ENCODE results near the gene GFRA1.
"Not testable (repeated sequence)": the region's sequence is repeated elsewhere in the genome, so short reads cannot be mapped to it uniquely, and the experiment has no call there.

The GFRA1 gene

GRCh38 chr10:116071453-116072148 is 201.4 kb downstream of the GFRA1 start:
- DNase-seq = no peak

- no peak for DNase-seq
Measured at GRCh38 chr10:116070743-116071320, 202.2 kb downstream of the GFRA1 start.

DNA sequence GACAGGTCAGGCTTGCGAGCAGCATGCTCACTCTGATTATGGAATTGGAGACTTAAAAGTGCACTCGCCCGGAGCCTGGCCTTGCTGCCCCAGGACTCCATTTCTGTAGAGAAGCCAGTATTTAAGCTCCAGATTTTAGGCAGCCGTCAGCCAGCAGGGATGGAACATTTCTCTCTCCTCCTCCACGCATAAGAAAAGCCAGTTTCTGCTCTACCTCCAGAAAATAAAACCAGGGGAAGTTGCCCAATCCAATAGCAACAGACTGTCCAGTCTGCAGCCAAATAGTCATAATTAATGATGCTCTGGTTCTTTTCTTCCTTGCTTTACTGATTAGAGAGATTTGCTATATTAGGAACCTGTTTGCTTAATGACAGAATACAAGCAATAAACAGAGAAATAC is 203.2 kb downstream of the GFRA1 start:
- no peak for DNase-seq

- DNase-seq = no peak
Measured at GRCh38 chr10:116067825-116068224, 205.2 kb downstream of the GFRA1 start.

- DNase-seq = no peak
Measured at GRCh38 chr10:116063107-116063506, 209.9 kb downstream of the GFRA1 start.

DNA sequence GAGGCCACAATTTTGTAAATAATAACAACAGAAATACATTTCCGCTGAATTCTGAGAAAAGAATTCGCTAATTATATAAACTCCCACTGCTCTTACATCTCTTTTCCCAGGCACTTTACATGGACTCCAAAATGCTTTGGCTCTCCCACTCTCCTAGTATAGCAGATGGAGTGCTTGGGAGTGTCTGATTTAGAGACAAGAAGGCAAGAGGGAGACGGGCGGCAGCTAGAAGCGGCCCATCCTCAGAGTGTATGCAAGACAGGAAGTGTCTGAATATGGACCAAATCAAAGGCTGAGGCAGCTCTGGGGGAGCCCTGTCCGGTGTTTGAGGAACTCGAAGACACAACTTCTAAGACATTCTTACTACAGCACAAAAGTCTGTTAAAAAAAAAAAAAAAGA is 212.1 kb downstream of the GFRA1 start:
- no peak for DNase-seq

- DNase-seq = no peak
Measured at GRCh38 chr10:116059320-116059719, 213.7 kb downstream of the GFRA1 start.

DNA sequence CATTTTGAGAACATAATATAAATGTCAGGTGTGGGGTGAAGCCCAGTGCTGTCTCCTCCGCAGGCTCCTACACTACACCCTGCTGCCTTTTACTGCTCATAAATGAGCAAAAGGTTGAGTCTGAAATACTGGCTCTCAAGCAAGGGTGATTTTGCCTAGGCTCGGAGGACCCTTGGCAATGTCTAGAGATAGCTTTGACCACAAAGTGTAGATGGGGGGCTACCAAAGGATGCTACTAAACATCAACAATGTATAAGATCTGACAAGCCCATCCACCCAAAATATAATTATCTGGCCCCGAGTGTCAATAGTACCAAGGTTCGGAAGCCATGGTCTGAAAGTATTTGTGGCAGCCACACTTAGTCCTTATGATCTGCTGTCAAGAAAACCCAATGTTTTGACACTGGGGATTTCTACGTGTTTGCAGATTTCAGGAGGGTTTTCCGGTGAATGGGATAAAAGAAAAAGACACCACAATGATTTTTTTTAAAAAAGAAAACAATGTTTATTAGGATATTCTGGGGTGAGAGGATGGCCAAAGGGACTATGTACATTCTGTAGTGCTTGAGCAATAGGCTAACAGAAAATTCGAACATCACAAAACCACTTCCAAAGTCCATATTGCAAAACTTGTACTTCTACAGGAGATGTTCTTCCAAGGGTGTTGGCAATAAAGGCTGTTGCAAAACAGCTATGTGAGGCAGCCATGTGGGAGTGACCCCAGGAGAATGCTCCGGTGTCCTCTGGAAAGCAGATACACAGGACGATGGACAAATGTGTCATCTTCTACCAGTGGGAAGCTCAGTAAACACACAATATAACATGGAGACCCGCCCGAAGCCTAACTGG is 216.3 kb downstream of the GFRA1 start:
- no peak for DNase-seq

GRCh38 chr10:116055917-116056252 is 217.1 kb downstream of the GFRA1 start:
- no peak for DNase-seq

DNA sequence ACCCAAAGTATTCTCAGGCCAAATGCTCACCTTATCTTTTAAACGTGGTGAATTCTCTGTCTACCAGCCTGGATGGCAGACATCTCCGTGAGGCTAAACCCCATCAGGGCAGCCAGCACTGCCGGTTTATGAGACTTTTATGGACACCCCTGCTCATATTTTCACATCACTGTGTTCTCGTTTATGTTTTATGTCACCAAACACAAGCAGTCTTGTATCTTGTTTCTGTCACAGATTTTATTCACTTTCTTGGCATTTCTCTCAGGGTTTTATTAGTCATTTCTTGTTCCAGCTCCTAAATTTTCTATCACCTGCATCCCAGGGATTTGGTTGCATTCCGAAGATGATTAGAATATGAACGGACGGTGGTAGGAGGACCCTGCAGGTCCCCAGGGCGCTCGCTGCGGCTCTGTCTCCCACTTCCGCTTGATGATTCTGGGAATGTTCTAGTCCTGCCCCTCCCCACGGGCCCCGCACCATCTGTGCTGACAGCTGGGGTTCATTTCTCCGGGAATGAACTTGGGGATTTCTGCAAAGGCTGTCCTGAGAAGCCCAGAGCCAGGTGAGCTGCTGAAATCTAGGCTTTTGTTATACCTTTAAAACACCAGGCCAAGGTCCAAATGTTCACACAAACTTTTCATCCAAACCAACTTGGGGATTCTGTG is 217.6 kb downstream of the GFRA1 start:
- DNase-seq = no peak

DNA sequence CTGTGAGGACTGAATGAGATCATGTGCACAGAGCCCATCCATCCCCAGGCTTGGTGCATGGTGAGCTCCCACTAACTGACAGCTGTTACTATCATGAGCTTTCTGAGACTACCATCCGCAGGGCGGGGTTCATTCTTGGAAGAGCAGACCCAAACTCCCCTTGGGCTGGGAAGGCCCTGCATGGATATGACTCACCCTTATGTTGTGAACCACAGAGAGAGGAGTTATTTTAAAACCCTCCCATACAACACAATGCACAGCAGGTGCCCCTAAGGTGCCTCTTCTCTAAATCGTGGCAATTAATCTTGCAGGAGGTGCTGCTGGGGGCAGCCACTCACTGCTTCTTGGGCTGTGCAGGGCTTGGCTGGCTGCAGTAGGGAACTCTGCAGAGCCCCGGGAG is 219.1 kb downstream of the GFRA1 start:
- DNase-seq = no peak

GRCh38 chr10:116053009-116053730 is 219.8 kb downstream of the GFRA1 start:
- DNase-seq = not testable (repeated sequence)

DNA sequence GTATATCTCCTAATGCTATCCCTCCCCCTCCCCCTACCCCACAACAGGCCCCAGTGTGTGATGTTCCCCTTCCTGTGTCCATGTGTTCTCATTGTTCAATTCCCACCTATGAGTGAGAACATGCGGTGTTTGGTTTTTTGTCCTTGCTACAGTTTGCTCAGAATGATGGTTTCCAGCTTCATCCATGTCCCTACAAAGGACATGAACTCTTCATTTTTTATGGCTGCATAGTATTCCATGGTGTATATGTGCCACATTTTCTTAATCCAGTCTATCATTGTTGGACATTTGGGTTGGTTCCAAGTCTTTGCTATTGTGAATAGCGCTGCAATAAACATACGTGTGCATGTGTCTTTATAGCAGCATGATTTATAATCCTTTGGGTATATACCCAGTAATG is 220.5 kb downstream of the GFRA1 start:
- DNase-seq = not testable (repeated sequence)

DNA sequence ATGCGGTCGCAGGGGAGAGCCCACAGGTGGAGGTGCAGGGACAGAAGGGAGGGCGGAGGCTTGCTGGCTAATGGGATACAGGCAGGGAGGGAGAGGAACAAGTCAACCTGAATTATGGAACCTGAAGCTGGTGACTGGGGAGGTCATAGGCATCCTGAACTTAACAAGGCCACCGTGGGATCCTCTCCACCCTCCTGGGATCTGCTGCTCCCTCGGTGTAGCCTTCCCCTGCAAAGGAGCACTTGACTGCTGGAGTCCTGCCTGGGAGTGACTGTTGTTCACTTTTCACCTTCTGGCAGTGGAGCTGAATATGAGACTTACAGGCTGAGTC is 223.1 kb downstream of the GFRA1 start:
- no peak for DNase-seq

DNA sequence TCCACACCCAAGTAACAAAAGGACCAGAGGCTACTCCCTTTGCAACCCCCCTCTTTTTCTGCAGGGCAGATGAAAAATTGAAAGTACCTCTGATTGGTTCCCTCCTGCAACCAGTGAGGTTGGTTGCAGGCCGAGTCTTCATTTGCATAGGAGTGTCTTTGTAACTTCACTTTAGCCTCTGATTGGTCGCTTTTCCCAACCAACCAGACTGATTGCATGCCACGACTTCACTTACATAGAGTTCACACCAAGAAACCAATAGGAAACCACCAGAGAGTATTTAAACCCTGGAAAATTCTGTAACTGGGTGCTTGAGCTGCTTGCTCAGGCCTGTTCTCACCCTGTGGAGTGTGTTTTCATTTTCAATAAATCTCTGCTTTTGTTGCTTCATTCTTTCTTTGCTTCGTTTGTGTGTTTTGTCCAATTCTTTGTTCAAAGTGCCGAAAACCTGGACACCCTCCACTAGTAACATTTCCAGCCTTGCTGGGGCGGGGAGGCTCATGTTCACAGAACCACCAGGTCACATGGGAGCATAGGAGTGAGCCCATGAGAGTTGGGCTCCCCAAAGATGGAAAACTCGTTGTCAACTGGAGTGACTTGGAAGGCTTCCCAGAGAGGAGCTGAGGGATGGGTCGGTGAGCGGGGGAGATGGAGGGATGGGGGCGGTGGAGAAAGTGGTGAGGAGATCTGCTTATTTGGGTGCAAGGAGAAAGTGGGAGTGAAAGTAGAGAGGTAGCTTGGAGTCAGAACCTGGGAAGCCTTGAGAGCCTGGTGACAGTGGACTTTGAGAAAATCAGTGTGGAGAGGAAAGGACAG is 223.6 kb downstream of the GFRA1 start:
- no peak for DNase-seq

- no peak for DNase-seq
Measured at GRCh38 chr10:116045366-116046356, 227.3 kb downstream of the GFRA1 start.

GRCh38 chr10:116044801-116045248 is 228.2 kb downstream of the GFRA1 start:
- no peak for DNase-seq

GRCh38 chr10:116043861-116044260 is 229.1 kb downstream of the GFRA1 start:
- no peak for DNase-seq

GRCh38 chr10:116043304-116043703 is 229.7 kb downstream of the GFRA1 start:
- DNase-seq = no peak

All from hypothalamus (tissue), 51 donors.